HG03135 (cell line): Measurements from ENCODE around the gene CHI3L2.

Experiments used
- ATAC-seq: cut with Tn5 transposase; IDR thresholded peaks from one replicate; pipeline ENCODE4 v1.9.1; 2021; ENCODE audit warnings: mild to moderate bottlenecking, moderate library complexity; ENCODE audit not compliant: unreplicated experiment

The CHI3L2 gene, protein sequence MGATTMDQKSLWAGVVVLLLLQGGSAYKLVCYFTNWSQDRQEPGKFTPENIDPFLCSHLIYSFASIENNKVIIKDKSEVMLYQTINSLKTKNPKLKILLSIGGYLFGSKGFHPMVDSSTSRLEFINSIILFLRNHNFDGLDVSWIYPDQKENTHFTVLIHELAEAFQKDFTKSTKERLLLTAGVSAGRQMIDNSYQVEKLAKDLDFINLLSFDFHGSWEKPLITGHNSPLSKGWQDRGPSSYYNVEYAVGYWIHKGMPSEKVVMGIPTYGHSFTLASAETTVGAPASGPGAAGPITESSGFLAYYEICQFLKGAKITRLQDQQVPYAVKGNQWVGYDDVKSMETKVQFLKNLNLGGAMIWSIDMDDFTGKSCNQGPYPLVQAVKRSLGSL

DNA sequence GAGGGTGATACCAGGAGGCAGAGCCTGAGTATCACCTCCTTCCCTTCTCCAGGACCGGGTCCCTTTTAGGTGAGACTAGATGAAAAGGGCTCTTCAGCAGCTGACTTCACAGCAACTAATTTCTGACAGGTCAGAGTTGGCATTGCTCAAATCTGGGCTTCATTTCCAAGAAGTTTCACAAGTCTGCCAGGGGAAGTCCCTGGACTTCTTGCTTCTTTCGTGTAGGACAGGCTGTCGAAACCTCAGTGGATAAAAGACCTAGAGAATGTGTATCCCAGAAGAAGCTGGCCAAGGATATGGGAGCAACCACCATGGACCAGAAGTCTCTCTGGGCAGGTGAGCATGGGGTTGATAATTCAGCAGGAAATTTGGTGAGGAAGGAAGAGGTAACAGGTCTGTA, at the start of gene CHI3L2:
TSS of gene CHI3L2 (plus strand) at position 280 of the 400 bp plus-strand sequence. CDS start at position 297, 17 bp downstream.
- no peak for ATAC-seq

DNA sequence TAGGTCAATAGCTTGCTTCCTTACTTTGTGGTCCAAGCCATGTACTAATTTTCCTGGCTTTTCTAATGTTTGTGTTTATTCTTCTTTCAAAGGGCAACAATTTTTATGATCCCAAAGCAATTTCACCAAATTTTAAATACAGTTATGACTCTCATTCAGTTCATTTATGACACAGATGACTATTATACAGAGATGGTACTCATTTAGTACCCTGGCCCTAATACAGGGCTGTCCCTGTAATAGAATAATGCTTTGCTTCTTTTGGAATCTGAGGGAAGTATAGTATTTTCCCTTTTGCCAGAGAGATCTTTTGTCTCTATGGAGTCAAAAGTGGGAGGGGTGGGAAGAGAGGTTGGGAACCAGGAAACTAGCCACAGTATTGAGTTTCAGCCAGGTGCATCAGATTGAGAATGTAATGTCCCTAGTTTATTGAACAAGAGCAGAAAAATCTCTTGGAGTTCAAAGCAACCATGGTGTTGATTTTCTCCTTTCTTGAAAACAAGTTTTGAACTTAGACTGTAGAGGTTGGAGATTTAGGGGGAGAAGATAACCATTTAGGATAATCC, 47.5 kb upstream of the CHI3L2 start:
- no peak for ATAC-seq

DNA sequence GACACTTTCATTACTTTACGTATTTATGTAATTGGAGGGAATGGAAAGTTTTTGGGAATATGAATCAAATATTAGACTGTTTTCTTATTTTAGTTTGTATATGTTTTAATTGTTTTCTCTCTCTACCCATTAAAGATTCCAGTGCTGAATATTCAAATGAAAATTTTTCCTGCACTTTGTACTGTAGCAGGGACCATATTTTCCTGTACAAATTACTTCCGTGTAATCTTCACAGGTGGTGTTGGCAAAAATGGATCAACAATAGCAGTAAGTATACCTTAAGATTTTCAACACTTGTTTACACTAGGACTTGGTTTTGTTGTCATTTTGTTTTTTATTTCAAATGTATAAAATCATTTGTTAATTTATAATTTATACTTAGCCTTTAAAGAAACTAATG, 45.5 kb upstream of the CHI3L2 start:
- ATAC-seq = no peak

DNA sequence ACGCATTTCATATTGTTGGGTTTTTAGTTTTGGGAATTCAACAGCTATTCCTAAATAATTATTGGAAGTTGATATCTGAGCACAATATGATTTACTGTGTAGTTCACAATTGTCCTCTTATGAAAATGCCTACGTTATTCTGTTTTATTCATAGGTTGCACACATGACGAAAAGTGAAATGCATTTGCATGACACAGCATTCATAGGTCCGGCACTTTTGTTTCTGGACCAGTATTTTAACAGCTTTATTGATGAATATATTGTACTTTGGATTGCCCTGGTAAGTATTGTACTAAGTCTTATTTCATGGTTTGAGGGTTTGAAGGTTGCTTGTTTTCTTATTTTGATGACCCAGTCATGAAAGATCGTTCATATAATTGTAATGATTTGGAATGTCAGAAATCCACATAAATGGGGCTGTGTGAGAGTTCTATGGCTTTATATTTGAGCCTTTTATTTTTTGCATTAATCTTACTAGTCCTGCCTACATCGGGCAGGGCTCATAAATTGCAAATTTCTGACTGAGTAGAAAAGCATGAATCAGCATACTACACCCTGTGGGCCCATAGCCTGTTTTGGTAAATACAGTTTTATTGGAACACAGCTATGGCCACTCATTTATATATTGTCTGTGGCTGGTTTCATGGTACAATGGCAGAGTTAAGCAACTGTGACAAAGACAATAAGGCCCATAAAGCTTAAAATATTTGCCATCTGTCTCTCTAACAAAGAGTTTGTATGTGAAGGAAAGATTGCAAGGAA, 44.0 kb upstream of the CHI3L2 start:
- ATAC-seq = no peak

DNA sequence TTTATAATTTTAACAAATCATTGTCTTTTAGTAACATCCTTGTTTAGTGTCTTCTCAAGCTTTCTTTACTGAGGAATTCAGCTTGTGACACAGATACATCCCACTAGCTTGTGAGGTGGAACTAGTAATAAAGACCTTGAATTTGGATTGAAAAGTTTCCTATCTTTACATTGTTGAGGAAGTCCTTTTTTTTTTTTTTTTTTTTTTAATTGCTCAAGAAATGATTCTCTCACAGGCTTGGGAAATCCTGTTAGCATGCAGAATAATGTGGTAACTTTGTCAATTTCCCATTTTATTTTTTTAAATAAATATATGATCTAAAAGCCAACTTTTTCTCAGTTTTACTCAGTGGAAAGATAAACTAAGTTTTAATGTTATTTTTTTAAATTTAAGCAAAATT, 42.9 kb upstream of the CHI3L2 start:
- ATAC-seq = no peak

DNA sequence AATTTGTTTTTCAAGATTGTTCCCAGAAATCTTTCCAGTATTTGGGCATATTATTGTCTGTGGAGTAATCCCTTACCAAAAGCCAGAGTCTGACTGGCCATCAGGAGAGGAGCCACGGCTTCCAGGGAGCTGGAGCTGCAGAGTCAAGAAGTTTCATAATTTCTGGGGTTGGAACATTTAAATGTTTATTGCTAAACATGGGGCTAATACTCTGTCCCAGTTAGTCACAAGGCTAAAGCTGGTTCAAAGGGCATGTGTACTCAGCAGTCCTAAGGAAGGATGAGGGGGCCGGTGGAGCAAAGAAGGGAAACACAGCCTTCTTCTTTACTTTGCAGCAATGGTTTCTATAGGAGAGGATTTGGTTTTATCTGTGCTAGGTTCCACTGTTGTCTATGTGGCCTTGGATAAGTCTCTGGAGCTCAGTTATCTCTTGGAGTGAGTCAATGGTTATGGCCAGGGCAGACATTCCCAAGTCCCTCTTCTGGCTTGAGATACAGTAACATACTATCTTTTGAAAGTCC, 36.5 kb upstream of the CHI3L2 start:
- no peak for ATAC-seq

DNA sequence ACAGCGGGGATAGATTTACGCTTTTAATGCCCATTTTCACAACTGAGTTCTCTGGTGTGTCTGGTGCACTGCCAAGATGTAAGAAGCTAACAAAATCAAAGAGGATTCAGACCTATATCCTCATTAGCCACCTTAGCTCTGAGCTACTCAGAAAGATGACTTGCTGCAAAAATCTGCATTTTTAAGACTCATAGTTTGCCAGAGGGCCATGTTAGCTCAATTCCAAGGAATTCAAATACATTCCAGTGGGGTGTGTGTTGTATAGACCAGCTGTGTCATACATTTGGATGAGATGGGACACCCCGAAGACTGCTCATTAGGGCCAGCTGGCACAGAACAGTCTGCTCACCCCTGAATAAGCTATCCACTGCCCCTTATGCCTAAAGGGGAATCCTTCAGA, 36.0 kb upstream of the CHI3L2 start:
- ATAC-seq = no peak

DNA sequence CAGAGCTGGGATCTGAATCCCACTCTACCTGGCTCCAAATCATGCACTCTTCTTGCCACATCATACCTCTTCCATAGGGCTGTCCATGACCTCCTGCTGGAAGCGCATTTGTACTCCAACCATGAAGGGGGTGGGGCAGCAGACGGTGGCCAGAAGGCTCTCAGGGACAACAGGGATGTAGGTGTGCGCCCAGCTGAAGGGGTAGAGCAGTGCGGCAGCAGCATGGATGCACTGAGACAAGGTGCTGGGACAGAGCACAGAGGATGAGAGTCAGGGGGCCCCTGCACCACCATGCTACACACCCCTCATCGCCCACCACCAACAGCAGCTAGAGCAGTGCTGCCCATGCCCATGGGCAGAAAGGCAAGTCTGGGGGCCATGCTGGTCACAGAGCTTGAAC, 35.4 kb upstream of the CHI3L2 start:
- no peak for ATAC-seq

DNA sequence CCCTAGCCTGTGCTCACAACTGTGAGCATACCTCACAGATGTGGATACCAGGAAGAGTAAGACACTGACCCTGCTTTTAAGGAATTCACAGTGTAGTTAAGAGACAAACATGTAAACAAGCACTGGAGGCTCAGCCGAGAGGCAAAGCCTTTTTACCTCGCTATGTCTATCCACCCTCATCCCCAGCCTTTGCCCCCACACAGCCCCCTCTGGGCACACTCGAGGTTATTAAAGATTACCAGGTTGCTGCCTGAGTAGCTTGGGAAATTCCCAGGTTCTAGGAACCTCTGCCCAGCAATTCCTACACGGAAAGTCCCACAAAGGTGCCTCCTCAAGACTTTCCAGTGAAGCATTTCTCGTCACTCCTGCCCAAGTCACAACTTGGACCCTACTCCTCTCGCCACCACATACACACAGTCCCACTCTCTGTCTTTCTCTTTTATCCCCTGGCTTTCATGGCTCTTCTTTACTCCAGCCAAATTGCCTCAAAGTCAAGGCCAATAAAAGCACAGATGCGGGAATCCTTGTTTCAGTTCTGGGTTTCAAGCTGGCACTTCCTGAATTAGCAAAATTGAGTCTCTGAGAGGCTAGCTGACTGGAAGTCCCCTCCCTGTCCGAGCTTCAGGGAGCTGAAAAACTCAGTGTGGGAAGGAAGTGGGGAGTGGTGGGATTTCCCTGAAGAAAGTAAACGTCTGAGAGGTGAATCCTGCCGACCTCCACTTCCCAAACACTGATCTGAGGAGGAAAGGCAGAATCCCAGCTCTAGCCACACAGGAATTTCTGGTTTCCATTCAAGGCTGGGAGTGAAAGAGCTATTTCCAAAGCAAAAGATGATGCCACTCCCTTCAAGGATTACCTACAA, 34.6 kb upstream of the CHI3L2 start:
- ATAC-seq = no peak

DNA sequence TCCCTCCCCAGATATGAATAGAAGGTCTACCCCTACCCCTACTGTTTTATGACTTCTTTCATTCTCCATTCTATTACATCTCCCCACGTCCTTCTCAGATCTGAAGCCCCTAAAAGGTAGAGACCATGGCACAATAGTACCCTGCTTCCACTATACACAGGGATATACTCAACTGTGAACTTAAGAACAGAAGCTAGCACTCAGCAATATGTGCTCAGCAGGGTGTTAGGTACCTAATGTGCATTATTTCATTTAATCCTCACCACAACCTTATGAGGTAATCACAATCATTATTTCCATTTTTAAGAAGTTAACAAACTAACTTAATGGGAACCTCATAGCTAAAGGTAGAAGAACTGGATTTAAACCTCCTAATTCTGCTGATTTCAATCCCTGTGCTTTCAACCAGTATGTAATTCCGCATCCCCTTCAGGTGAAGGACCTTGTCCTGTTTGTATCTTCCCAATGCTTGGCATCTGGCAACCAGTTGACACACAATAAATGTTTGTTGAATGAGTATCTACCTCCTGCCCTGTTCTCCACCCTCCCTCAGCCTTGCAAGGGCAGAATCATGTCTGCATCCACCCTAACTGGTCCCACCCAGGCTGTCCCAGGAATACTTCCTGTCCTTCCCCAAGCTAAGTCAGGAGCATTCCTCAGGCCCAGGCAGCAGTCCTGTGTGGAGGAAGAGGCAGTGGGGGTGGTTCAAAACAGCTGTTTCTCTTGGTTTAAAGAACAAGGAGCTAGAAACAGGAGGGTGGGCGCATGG, 33.6 kb upstream of the CHI3L2 start:
- no peak for ATAC-seq

DNA sequence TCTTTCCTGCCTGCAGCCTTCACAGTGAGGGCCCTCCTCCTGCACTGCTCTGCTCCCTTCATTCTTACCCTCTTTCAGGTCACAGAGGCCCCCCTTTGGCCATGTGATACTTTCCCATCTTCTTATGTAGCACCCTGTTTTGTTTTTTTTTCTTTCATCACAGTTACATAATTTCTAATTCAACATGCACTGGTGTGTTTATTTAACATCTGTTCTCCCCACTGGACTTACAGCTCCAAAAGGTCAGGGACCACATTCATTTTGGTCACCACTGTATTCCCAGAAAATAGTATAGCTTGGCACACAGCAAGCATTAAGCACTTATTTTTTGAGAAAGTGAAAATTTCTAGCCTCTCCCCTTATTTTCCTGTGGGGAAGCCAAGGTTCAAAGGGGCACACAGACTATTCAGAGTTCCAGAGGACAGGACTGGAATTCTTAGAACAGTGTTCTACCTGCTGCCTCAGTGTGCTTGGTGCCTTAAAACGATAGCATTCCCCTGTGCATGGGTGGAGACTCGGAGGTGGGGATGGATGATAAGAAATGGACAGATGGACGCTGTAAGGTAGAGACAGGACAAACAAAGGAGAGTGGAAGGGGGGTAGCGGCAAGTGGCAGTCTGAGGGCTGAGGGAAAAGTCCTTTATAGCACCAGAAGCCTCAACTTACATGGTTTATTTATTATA, 32.4 kb upstream of the CHI3L2 start:
- no peak for ATAC-seq

DNA sequence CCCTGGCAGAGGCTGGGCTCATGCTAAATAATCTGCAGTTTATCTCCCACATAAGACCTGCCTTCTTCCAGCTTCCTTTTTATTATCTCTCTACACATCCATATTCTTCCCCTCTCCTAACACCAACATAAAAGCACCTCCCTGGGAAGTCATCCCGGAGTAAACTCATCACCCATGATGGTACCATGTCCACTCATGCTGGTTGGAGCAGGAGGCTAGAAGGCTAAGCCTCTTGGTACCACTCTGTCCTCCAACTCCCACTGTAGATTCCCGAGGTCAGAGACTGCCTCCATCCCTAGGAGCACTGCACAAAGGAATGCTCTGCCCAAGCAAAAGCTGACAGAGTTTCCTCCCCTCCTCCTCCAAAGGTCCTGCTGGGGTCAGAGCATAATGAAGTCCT, 31.3 kb upstream of the CHI3L2 start:
- ATAC-seq = no peak

DNA sequence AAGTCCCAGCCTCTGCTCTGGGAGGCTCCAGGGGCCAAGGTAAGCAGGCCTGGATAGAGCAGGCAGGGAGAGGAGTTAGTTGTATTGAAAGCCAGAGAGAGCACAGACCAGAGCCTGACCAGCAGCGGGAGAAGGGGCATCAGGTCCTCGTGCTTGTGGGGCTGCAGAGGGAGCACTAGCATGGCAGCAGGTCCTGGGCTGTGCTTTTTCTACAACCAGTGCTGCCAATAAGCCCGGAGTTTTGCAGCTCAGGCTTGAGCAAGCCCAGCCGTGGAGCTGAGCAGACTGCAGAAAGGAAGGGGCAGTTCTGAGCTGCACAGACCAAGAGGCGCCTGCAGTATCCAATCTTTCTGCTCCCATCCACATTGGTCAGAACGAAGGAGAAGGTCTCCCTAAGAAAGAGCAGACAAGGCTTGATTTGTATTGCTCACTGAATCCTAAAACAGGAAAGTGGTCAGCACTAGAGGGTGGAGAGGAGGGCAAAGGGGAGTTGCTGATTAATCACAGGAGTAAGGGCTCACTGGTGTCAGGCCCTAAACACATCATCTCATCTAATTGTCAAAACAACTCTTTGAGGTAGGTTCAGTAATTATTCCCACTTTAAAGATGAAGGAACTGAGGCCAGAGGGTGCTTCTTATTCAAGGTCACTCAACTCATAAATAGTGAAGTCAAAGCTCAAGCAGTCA, 29.8 kb upstream of the CHI3L2 start:
- ATAC-seq = no peak

DNA sequence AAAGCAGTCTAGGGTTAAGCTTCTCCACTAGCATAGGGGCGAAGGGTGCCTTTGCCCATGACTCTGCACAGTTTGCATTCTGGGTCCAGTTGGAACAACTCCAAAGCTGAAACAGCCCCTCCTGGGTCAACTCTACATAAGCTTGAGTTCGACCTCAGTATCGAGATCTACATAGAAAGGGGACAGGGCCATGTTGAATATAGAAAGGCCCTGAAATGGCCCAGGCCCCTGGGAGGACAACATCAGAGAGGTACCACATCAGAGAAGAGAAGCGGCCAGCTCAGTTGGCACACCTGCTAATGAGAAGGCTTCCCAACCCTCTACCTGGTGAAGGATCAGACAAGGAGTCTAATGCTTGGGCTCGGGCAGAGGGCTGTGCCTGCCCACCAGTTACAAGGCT, 28.7 kb upstream of the CHI3L2 start:
- ATAC-seq = no peak

DNA sequence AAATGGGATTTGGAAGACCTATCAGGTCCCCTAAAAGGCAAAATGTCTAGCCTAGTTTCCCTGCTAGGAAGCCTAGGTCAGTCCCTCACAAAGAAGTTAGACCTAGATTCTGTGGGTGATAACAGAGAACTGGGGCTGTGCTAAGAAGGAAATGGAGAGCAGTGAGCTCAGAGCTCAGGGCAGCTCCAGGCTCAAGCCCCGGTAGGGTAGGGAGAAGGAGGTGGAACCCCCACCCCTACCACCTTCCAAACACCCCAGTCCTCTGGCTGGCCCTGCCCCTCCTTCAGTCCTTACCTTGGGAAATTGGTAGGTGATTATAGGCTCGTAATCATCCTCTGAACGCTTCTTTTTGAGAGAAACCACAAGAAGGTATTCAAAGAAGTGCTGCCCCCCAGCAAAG, 28.2 kb upstream of the CHI3L2 start:
- no peak for ATAC-seq

DNA sequence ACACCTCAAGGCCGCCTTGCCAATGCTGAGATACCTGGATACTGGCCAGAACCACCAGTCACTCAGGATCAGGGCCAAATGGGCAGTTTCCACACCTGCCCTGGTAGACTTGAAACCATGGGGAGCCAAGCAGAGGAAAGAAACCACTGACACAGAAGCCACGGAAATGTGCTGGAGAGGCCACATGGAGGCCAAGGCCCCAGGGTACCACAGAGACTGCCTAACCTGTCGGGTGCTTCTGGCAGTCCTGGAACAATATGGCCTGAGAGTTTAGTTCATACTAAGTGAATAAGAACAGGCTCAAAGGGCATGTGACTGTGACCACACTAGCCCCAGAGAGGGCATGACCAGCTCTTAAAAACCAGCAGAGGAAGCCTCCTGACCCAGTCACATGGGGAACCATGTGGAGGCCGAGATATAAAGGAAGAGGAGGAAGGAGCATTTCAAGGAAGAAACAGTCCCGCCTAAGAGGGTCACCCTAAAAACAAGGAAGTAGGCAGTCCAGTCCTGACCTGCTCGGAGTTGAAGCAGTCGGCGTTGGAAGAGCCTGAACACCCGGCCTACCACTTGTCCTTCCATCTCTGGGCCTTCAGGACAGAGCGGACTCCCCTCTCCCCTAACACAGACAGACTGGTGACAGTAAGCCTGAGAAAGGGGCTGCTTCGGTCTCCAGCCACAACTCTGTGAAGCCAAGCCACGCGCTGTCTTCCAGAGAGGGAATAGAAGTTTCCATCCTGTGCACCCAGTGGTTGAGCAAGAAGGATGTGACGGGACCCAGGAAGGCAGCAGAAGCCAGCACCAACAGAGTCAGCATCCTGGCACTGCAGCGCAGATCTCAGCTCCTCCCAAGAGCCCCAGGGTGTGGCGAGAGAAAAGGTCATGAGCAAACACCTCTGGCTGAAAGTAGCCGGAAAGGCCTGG, 27.4 kb upstream of the CHI3L2 start, which contains the start of gene DENND2D:
TSS of gene DENND2D (minus strand) at position 766 of the 921 bp plus-strand sequence. CDS start at position 579, 187 bp downstream.
- no peak for ATAC-seq

DNA sequence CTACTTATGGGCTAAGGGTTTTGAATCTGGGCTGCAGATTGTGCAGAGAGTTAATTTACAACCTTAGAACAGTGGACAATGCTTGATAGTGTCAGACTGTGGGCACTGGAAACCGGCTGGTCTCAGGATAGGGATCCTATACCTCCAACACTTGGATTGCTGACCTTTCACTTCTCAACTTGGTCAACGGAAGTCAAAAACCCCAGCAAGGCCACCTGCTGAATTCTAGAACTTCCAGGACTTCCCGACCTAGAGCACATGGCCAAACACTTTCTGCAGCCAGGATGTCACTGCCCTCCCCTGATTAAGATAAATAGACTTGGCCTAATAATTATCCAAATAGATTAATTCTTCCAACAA, 26.7 kb upstream of the CHI3L2 start:
- ATAC-seq = no peak
